Peyer's patch (tissue), 4 donors: ENCODE data around the gene AP3D1.

ENCODE experiments used
- POLR2A ChIP-seq, 2 donors: fragments of 450-650 bp; IDR thresholded peaks; one replicate each; pipeline ENCODE4 v1.5.1; 2017; ENCODE audit warnings: antibody characterized with exemption in 2 of 2, mild to moderate bottlenecking in 2 of 2, moderate library complexity in 2 of 2
- TF ChIP-seq, protein P1 (sequence below), 6 experiments: fragments of 450-650 bp in 4 of 6; fragments of 200-600 bp in 2 of 6; sonication (generic) in 1 of 6; IDR thresholded peaks; one replicate each; pipeline ENCODE4 v1.5.1; 2017 to 2019; ENCODE audit warnings: antibody characterized with exemption in 6 of 6, mild to moderate bottlenecking in 3 of 6, moderate library complexity in 1 of 6

DNA sequence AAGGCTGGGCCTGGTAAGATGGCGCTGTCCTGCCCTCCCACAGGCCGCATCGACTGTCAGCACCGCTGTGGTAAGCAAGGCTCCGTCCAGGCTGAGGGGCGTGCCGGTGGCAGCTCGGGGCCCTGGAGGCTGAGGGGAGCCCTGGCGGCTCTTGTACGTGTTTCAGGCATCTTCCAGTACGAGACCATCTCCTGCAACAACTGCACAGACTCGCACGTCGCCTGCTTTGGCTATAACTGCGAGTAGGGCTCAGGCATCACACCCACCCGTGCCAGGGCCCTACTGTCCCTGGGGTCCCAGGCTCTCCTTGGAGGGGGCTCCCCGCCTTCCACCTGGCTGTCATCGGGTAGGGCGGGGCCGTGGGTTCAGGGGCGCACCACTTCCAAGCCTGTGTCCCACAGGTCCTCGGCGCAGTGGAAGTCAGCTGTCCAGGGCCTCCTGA, 53.5 kb downstream of the AP3D1 start:
- TF ChIP-seq, protein P1, sequence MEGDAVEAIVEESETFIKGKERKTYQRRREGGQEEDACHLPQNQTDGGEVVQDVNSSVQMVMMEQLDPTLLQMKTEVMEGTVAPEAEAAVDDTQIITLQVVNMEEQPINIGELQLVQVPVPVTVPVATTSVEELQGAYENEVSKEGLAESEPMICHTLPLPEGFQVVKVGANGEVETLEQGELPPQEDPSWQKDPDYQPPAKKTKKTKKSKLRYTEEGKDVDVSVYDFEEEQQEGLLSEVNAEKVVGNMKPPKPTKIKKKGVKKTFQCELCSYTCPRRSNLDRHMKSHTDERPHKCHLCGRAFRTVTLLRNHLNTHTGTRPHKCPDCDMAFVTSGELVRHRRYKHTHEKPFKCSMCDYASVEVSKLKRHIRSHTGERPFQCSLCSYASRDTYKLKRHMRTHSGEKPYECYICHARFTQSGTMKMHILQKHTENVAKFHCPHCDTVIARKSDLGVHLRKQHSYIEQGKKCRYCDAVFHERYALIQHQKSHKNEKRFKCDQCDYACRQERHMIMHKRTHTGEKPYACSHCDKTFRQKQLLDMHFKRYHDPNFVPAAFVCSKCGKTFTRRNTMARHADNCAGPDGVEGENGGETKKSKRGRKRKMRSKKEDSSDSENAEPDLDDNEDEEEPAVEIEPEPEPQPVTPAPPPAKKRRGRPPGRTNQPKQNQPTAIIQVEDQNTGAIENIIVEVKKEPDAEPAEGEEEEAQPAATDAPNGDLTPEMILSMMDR (IDR thresholded peaks at IDR 0.05) = no peak
- no peak for TF ChIP-seq POLR2A (IDR thresholded peaks at IDR 0.05)
